NCI-H524 treated with DMSO at 0.1 percent for 48 hours (cell line): Measurements from ENCODE around the gene AUH.

Experiments used
- DNase-seq: peaks from one replicate; lab custom pipeline; 2025; lab: John Stamatoyannopoulos, UW

The AUH gene

GRCh38 chr9:91188719-91189590 lies 172.8 kb downstream of the AUH start:
- no peak for DNase-seq

GRCh38 chr9:91187965-91188344 lies 173.8 kb downstream of the AUH start:
- DNase-seq: no peak

- DNase-seq: no peak
These were observed 174.3 kb downstream of the AUH start for GRCh38 chr9:91187311-91187964.

GRCh38 chr9:91186632-91187108 lies 175.0 kb downstream of the AUH start:
- no peak for DNase-seq

- no peak for DNase-seq
These were observed 176.4 kb downstream of the AUH start for GRCh38 chr9:91185193-91185886.

GRCh38 chr9:91182429-91183225 lies 179.1 kb downstream of the AUH start:
- no peak for DNase-seq

- no peak for DNase-seq
These were observed 180.2 kb downstream of the AUH start for GRCh38 chr9:91181541-91181940.

GRCh38 chr9:91180930-91181268 lies 180.8 kb downstream of the AUH start:
- DNase-seq: no peak

GRCh38 chr9:91180240-91180929 lies 181.3 kb downstream of the AUH start:
- no peak for DNase-seq

- DNase-seq: no peak
These were observed 182.2 kb downstream of the AUH start for GRCh38 chr9:91179237-91180138.

GRCh38 chr9:91178281-91179236 lies 183.2 kb downstream of the AUH start:
- no peak for DNase-seq

GRCh38 chr9:91177661-91178280 lies 183.9 kb downstream of the AUH start:
- no peak for DNase-seq

- DNase-seq: no peak
These were observed 184.6 kb downstream of the AUH start for GRCh38 chr9:91177081-91177480.

GRCh38 chr9:91176426-91176825 lies 185.3 kb downstream of the AUH start:
- DNase-seq: no peak

GRCh38 chr9:91174772-91175171 lies 186.9 kb downstream of the AUH start:
- no peak for DNase-seq

GRCh38 chr9:91172329-91172728 lies 189.4 kb downstream of the AUH start:
- no peak for DNase-seq

- DNase-seq: no peak
These were observed 190.8 kb downstream of the AUH start for GRCh38 chr9:91170951-91171350.

- DNase-seq: no peak
These were observed 194.8 kb downstream of the AUH start for GRCh38 chr9:91166796-91167366.
